Lower leg skin (tissue), 4 donors: Measurements from ENCODE around the gene MICAL2. TPM values are rescaled to one million over a fixed set of nuclear protein-coding genes. Genes with fewer than 3 reads are reported as not detected.

ENCODE experiments used
- DNase-seq, 2 donors: peaks; one replicate each; pipeline ENCODE4 v3.0.0-alpha.2; 2019; ENCODE audit warnings: low spot score in 2 of 2
- H3K4me3 ChIP-seq: fragments of 200-600 bp; sonication (generic); 2 replicates; pipeline ENCODE4 v1.5.1; 2017; ENCODE audit warnings: mild to moderate bottlenecking, low read depth; ENCODE audit not compliant: poor library complexity, severe bottlenecking
- CTCF ChIP-seq, 3 donors: fragments of 450-650 bp; IDR thresholded peaks; one replicate each; pipeline ENCODE4 v1.5.1; 2016; ENCODE audit warnings: antibody characterized with exemption in 3 of 3, mild to moderate bottlenecking in 3 of 3, moderate library complexity in 2 of 3
- POLR2A ChIP-seq, 2 donors: fragments of 450-650 bp; IDR thresholded peaks; one replicate each; pipeline ENCODE4 v1.6.1; 2016 to 2017; ENCODE audit warnings: antibody characterized with exemption in 2 of 2, mild to moderate bottlenecking in 1 of 2, moderate library complexity in 1 of 2
- WGBS, 2 donors: methylation state at CpG; one replicate each; pipeline ENCODE4 v1.1.5; 2018; 5-methylcytosine and 5-hydroxymethylcytosine counted together
- intact Hi-C: fragments of 100-400 bp; cut with DNase I; formaldehyde crosslinking; loops from one replicate; pipeline ENCODE4 v1.15.0; 2023; ENCODE audit warnings: low total_unique reads
- total RNA-seq, 4 donors: library from RNA; depleted of rRNA; stranded (reverse); fragments of >200 nt; gene quantifications; one replicate each; pipeline ENCODE4 v1.1.0, GENCODE V29; 2016

MICAL2 gene
- total RNA-seq, 4 donors from 2014 or later, result 117 to 238 (median 145) TPM

GRCh38 chr11:12245549-12246016 lies 135.2 kb downstream of the MICAL2 start:
- TF ChIP-seq POLR2A (IDR thresholded peaks at IDR 0.05) (no peak), CTCF (IDR thresholded peaks at IDR 0.05) (no peak)
- DNase-seq, result no peak
- H3K4me3 ChIP-seq, result no peak overlapping the region
- intact Hi-C loops, result no loop called here
- WGBS, 2 donors, result 62 to 87% methylated on average over 3 of the region's 3 CpGs

GRCh38 chr11:12246147-12246546 lies 135.8 kb downstream of the MICAL2 start:
- no peak for DNase-seq
- intact Hi-C loops, result no loop called here
- TF ChIP-seq POLR2A (IDR thresholded peaks at IDR 0.05), result no peak
- no peak for TF ChIP-seq CTCF (IDR thresholded peaks at IDR 0.05)
- 89 to 96% methylated on average over 5 of the region's 5 CpGs for WGBS, 2 donors
- H3K4me3 ChIP-seq, result no peak overlapping the region

GRCh38 chr11:12246989-12247388 lies 136.6 kb downstream of the MICAL2 start:
- no peak overlapping the region for H3K4me3 ChIP-seq
- intact Hi-C loops, result no loop called here
- 81 to 89% methylated on average over 4 of the region's 4 CpGs for WGBS, 2 donors
- DNase-seq, result no peak
- no peak for TF ChIP-seq POLR2A (IDR thresholded peaks at IDR 0.05)
- TF ChIP-seq CTCF (IDR thresholded peaks at IDR 0.05), result no peak

GRCh38 chr11:12247543-12248254 lies 137.3 kb downstream of the MICAL2 start:
- H3K4me3 ChIP-seq, result no peak overlapping the region
- intact Hi-C loops, result no loop called here
- DNase-seq, result no peak
- TF ChIP-seq POLR2A (IDR thresholded peaks at IDR 0.05) (no peak), CTCF (IDR thresholded peaks at IDR 0.05) (no peak)
- 82 to 84% methylated on average over 3 of the region's 3 CpGs for WGBS, 2 donors

- TF ChIP-seq POLR2A (IDR thresholded peaks at IDR 0.05) (no peak), CTCF (IDR thresholded peaks at IDR 0.05) (no peak)
- WGBS, 2 donors, result 57 to 63% methylated on average over 5 of the region's 5 CpGs
- no peak for DNase-seq
- no peak overlapping the region for H3K4me3 ChIP-seq
- intact Hi-C loops, result no loop called here
Measured at GRCh38 chr11:12248330-12248729, 137.9 kb downstream of the MICAL2 start.
